HepG2 (cell line): ENCODE measurements around the gene TMEM167B. TPM values are rescaled to one million over a fixed set of nuclear protein-coding genes. Genes with fewer than 3 reads are reported as not detected.
A peak's percentile ranks its signal among the peaks of the same experiment; 100 is the strongest.

Experiments used
- ATAC-seq: fragments of 200-7000 bp; cut with Tn5 transposase; 3 replicates; pipeline ENCODE4 v1.9.1; 2020; ENCODE audit warnings: mild to moderate bottlenecking, moderate library complexity
- BruUV-seq: library from RNA; stranded (reverse); fragments of 400-500 nt; replicated peaks from 2 replicates; lab custom pipeline; 2021; lab: Mats Ljungman, UMichigan
- CTCF ChIA-PET: fragments of 300-600 bp; formaldehyde crosslinking; extraction: SDS; loops from one replicate; lab custom pipeline; 2021; ENCODE audit warnings: low total read pairs, inconsistent platforms, low intra/inter-chr PET ratio; lab: Yijun Ruan, JAX
- POLR2A ChIA-PET: fragments of 350-600 bp; sonication (Branson Sonifier 250); formaldehyde crosslinking; loops from one replicate; lab custom pipeline; 2020; ENCODE audit warnings: antibody characterized with exemption, inconsistent platforms; lab: Yijun Ruan, JAX
- DNase-seq: peaks from one replicate; pipeline ENCODE4 v3.0.0-alpha.2; 2015; ENCODE audit warnings: low spot score
- FAIRE-seq: peaks from 3 replicates; lab custom pipeline; 2011; peaks lifted over from hg19 to GRCh38; lab: Jason Lieb, UNC
- H2AFZ ChIP-seq: one replicate; pipeline ENCODE4 v1.6.1; 2011; ENCODE audit warnings: low read length, inconsistent platforms
- H3K27ac ChIP-seq: fragments of 300-600 bp; 3 replicates; pipeline ENCODE4 v1.8.0; 2011; ENCODE audit warnings: mixed run types, mild to moderate bottlenecking, mixed read lengths, low read length, inconsistent platforms; ENCODE audit not compliant: insufficient read depth; ENCODE audit errors: extremely low read length
- H3K27me3 ChIP-seq, 2 experiments: fragments of 200-600 bp in 1 of 2; 2 replicates in 1 of 2; 3 replicates in 1 of 2; pipeline versions ENCODE4 v1.6.0 to v1.8.0; 2011; ENCODE audit warnings: low read length in 2 of 2, mild to moderate bottlenecking in 2 of 2, moderate library complexity in 2 of 2, inconsistent platforms in 1 of 2; ENCODE audit not compliant: insufficient read depth in 2 of 2, control insufficient read depth in 1 of 2
- H3K36me3 ChIP-seq, 2 experiments: fragments of 200-600 bp in 1 of 2; replicated peaks in 1 of 2; 2 replicates in 1 of 2; 3 replicates in 1 of 2; pipeline versions ENCODE4 v1.5.1 to v1.8.0; 2011; ENCODE audit warnings: low read length in 2 of 2, inconsistent platforms in 1 of 2; ENCODE audit not compliant: insufficient read depth in 2 of 2, control insufficient read depth in 1 of 2
- H3K4me1 ChIP-seq: 2 replicates; pipeline ENCODE4 v1.5.1; 2012; ENCODE audit warnings: low read length, inconsistent platforms; ENCODE audit not compliant: insufficient read depth
- H3K4me2 ChIP-seq: 2 replicates; pipeline ENCODE4 v1.6.0; 2011; ENCODE audit warnings: low read depth, low read length, inconsistent platforms
- H3K4me3 ChIP-seq, 3 experiments: fragments of 200-600 bp in 1 of 3; sonication (generic), shearing (Covaris generic) in 1 of 3; replicated peaks in 1 of 3; 2 replicates each; pipeline ENCODE4 v1.5.1; 2011 to 2016; ENCODE audit warnings: low read length in 3 of 3, inconsistent platforms in 2 of 3, low read depth in 2 of 3, mild to moderate bottlenecking in 2 of 3, control low read depth in 1 of 3, mixed read lengths in 1 of 3; ENCODE audit not compliant: insufficient read depth in 1 of 3
- H3K79me2 ChIP-seq: one replicate; pipeline ENCODE4 v1.6.1; 2011; ENCODE audit warnings: low read length, inconsistent platforms; ENCODE audit not compliant: insufficient read depth
- H3K9ac ChIP-seq: 2 replicates; pipeline ENCODE4 v1.6.0; 2011; ENCODE audit warnings: mild to moderate bottlenecking, low read depth, low read length, inconsistent platforms; ENCODE audit not compliant: insufficient read depth
- H3K9me3 ChIP-seq: 2 replicates; pipeline ENCODE4 v1.5.1; 2012; ENCODE audit warnings: mild to moderate bottlenecking, low read length
- H4K20me1 ChIP-seq: 2 replicates; pipeline ENCODE4 v1.6.0; 2011; ENCODE audit warnings: inconsistent platforms, mild to moderate bottlenecking, low read length, moderate library complexity; ENCODE audit not compliant: insufficient read depth
- ATF7 ChIP-seq, 2 experiments: fragments of 450-650 bp in 1 of 2; sonication (generic) in 1 of 2; formaldehyde crosslinking in 1 of 2; IDR thresholded peaks; 2 replicates each; pipeline versions ENCODE4 v1.4.0 to v1.6.1; 2016 to 2020; ENCODE audit warnings: antibody characterized with exemption in 1 of 2, mild to moderate bottlenecking in 1 of 2, missing genetic modification reagents in 1 of 2
- CBX5 ChIP-seq: sonication (generic); formaldehyde crosslinking; IDR thresholded peaks from 2 replicates; pipeline ENCODE4 v1.4.0; 2020; ENCODE audit warnings: missing genetic modification reagents, borderline replicate concordance
- CREB1 ChIP-seq, 2 experiments: fragments of 450-650 bp in 1 of 2; IDR thresholded peaks; 2 replicates each; pipeline ENCODE4 v1.6.1; 2016 to 2017; ENCODE audit warnings: control low read depth in 1 of 2, mild to moderate bottlenecking in 1 of 2, missing compliant biosample characterization in 1 of 2, missing genetic modification characterization in 1 of 2
- HBP1 ChIP-seq: IDR thresholded peaks from 2 replicates; pipeline ENCODE4 v1.6.1; 2016; ENCODE audit warnings: low read depth, control low read depth
- HNRNPK ChIP-seq: fragments of 200-400 bp; formaldehyde crosslinking; IDR thresholded peaks from 2 replicates; pipeline ENCODE4 v1.6.1; 2018; ENCODE audit warnings: low read length, low read depth, moderate library complexity, mild to moderate bottlenecking; ENCODE audit not compliant: poor library complexity, severe bottlenecking
- ZBTB37 ChIP-seq: sonication (generic); formaldehyde crosslinking; IDR thresholded peaks from 2 replicates; pipeline ENCODE4 v1.4.0; 2020; ENCODE audit warnings: mild to moderate bottlenecking, missing genetic modification reagents
- ZBTB42 ChIP-seq: sonication (generic); formaldehyde crosslinking; IDR thresholded peaks from 2 replicates; pipeline ENCODE4 v1.5.0; 2020; ENCODE audit warnings: mild to moderate bottlenecking, missing genetic modification reagents
- ZNF142 ChIP-seq: sonication (generic); formaldehyde crosslinking; IDR thresholded peaks from 2 replicates; pipeline ENCODE4 v1.4.0; 2020; ENCODE audit warnings: missing genetic modification reagents
- ZNF367 ChIP-seq: sonication (generic); formaldehyde crosslinking; IDR thresholded peaks from 2 replicates; pipeline ENCODE4 v1.4.0; 2020; ENCODE audit warnings: missing genetic modification reagents, borderline replicate concordance
- WGBS: methylation state at CpG from one replicate; pipeline ENCODE4 v1.1.6; 2017; ENCODE audit warnings: low lambda C conversion rate; 5-methylcytosine and 5-hydroxymethylcytosine counted together
- in situ Hi-C: cut with HindIII; loops from 2 replicates; pipeline ENCODE4 v1.10.0; 2017; ENCODE audit warnings: low pct_unique_long_range_greater_than_20kb; ENCODE audit not compliant: extremely low pct_ligation_motif_present
- intact Hi-C: fragments of 100-400 bp; cut with micrococcal nuclease; formaldehyde crosslinking; loops from one replicate; pipeline ENCODE4 v1.10.0; 2022; ENCODE audit not compliant: unreplicated experiment
- polyA plus RNA-seq, 8 experiments: library from polyadenylated mRNA; depleted of rRNA in 3 of 8; stranded (reverse) in 7 of 8; unstranded in 1 of 8; fragments of >200 nt; fragmentation: Illumina TruSeq in 4 of 8; extraction: Trizol in 4 of 8; gene quantifications; 2 replicates each; pipeline versions ENCODE4 v1.2.1 to v1.2.3, GENCODE V29; 2011 to 2016; ENCODE audit warnings: low read depth in 4 of 8, missing spikeins in 1 of 8, mixed read lengths in 1 of 8; ENCODE audit not compliant: insufficient read depth in 1 of 8
- total RNA-seq, 5 experiments: library from RNA; depleted of rRNA; stranded (reverse); fragments of >200 nt; fragmentation: Illumina TruSeq; extraction: Trizol; gene quantifications; 2 replicates each; pipeline ENCODE4 v1.2.3, GENCODE V29; 2016; ENCODE audit warnings: low read depth in 1 of 5

The TMEM167B gene
- total and polyA plus RNA-seq, 2 of the 13 experiments (the other 11 are each of a cell fraction or from before 2014, with no cell fraction given): 9.5 to 22.4 TPM

GRCh38 chr1:109047339-109047738, 43.2 kb upstream of the TMEM167B start:
- DNase-seq: no peak
- Histone ChIP-seq H3K27me3 (no peaks in the 10 kb centered on the region; a peak in 1 of 5 replicates), H3K27ac (no peak overlapping the region), H3K36me3 (no peaks in the 10 kb centered on the region), H2AFZ (no peak overlapping the region), H4K20me1 (no peaks in the 10 kb centered on the region), H3K4me3 (no peak overlapping the region), H3K79me2 (no peaks in the 10 kb centered on the region), H3K9ac (no peak overlapping the region), H3K4me2 (no peak overlapping the region), H3K9me3 (no peaks in the 10 kb centered on the region), H3K4me1 (peaks cover 27% of the 10 kb centered on the region)
- ATAC-seq: no peak
- ChIA-PET POLR2A (no interaction called here), CTCF (no interaction called here)
- BruUV-seq: no TSS peak
- in situ Hi-C loops: no loop called here
- no peak for FAIRE-seq
- intact Hi-C loops: no loop called here
- 32% methylated on average over 6 of the region's 6 CpGs for WGBS
- TF ChIP-seq ATF7 (IDR thresholded peaks at IDR 0.05) (0 out of 2 replicates have a peak, but pooled peaks have one; percentile 27), ATF7 (CRISPR knock-in tag; IDR thresholded peaks at IDR 0.05) (no peak), CREB1 (IDR thresholded peaks at IDR 0.05) (peak; percentile 94), CREB1 (CRISPR knock-in tag; IDR thresholded peaks at IDR 0.05) (no peak), CBX5 (CRISPR knock-in tag) (no peak), ZBTB37 (0 out of 2 replicates have a peak, but pooled peaks have one; percentile 3)

- Histone ChIP-seq H3K27me3 (no peaks in the 10 kb centered on the region), H3K4me1 (peaks cover 27% of the 10 kb centered on the region), H3K27ac (no peak overlapping the region), H3K79me2 (no peaks in the 10 kb centered on the region), H3K4me3 (no peak overlapping the region), H3K4me2 (no peak overlapping the region), H3K36me3 (no peaks in the 10 kb centered on the region), H2AFZ (no peak overlapping the region), H3K9me3 (no peaks in the 10 kb centered on the region), H3K9ac (no peak overlapping the region), H4K20me1 (no peaks in the 10 kb centered on the region)
- 2% methylated on average over 2 of the region's 2 CpGs for whole genome bisulfite sequencing
- FAIRE-seq (no peak), DNase-seq (no peak), ATAC-seq (no peak)
- CTCF ChIA-PET: no interaction called here
- intact Hi-C loops (no loop called here), in situ Hi-C loops (no loop called here)
- POLR2A ChIA-PET: no interaction called here
- no TSS peak for BruUV-seq
- TF ChIP-seq HNRNPK: peak; percentile 47
- TF ChIP-seq HBP1 (CRISPR knock-in tag): no peak
- no peak for TF ChIP-seq ZNF142
- TF ChIP-seq ZNF367 (CRISPR knock-in tag): no peak
- TF ChIP-seq ZBTB42 (CRISPR knock-in tag): no peak
Measured at GRCh38 chr1:109048335-109048734, 42.2 kb upstream of the TMEM167B start.
